ENCODE data around the gene TRAPPC4.
"Not testable (repeated sequence)": the region's sequence is repeated elsewhere in the genome, so short reads cannot be mapped to it uniquely, and the experiment has no call there.

The TRAPPC4 gene

GRCh38 chr11:119012629-119013170 lies 5.9 kb upstream of the TRAPPC4 start:
- no peak for DNase-seq (ENCODE audit: low read depth in 4 of 4, low spot score in 1 of 4)

- no peak for DNase-seq (ENCODE audit: low read depth in 4 of 4, low spot score in 1 of 4)
Observed at GRCh38 chr11:119014209-119014924, 4.2 kb upstream of the TRAPPC4 start.

- no peak for DNase-seq (ENCODE audit: low read depth in 4 of 4, low spot score in 1 of 4)
Observed at GRCh38 chr11:119015054-119015611, 3.4 kb upstream of the TRAPPC4 start.

GRCh38 chr11:119016216-119017009 lies 2.2 kb upstream of the TRAPPC4 start:
- DNase-seq (ENCODE audit: low read depth in 4 of 4, low spot score in 1 of 4): no peak

GRCh38 chr11:119017377-119017776 lies 1.2 kb upstream of the TRAPPC4 start:
- DNase-seq (ENCODE audit: low read depth in 4 of 4, low spot score in 1 of 4): not testable (repeated sequence)

GRCh38 chr11:119019996-119020395 lies 1.4 kb downstream of the TRAPPC4 start:
- DNase-seq (ENCODE audit: low read depth in 4 of 4, low spot score in 1 of 4): no peak

GRCh38 chr11:119021631-119022030 lies 3.1 kb downstream of the TRAPPC4 start:
- DNase-seq (ENCODE audit: low read depth in 4 of 4, low spot score in 1 of 4): no peak

GRCh38 chr11:119023741-119024140 lies 5.2 kb downstream of the TRAPPC4 start:
- DNase-seq (ENCODE audit: low read depth in 4 of 4, low spot score in 1 of 4): no peak

GRCh38 chr11:119024430-119025098 lies 6.0 kb downstream of the TRAPPC4 start:
- DNase-seq (ENCODE audit: low read depth in 4 of 4, low spot score in 1 of 4): no peak

- no peak for DNase-seq (ENCODE audit: low read depth in 4 of 4, low spot score in 1 of 4)
Observed at GRCh38 chr11:119025099-119025473, 6.5 kb downstream of the TRAPPC4 start.

- no peak for DNase-seq (ENCODE audit: low read depth in 4 of 4, low spot score in 1 of 4)
Observed at GRCh38 chr11:119025541-119025940, 7.0 kb downstream of the TRAPPC4 start.

- no peak for DNase-seq (ENCODE audit: low read depth in 4 of 4, low spot score in 1 of 4)
Observed at GRCh38 chr11:119025978-119026766, 7.6 kb downstream of the TRAPPC4 start.

GRCh38 chr11:119026970-119027369 lies 8.4 kb downstream of the TRAPPC4 start:
- no peak for DNase-seq (ENCODE audit: low read depth in 4 of 4, low spot score in 1 of 4)

GRCh38 chr11:119027561-119028345 lies 9.2 kb downstream of the TRAPPC4 start:
- DNase-seq (ENCODE audit: low read depth in 4 of 4, low spot score in 1 of 4): no peak

- DNase-seq (ENCODE audit: low read depth in 4 of 4, low spot score in 1 of 4): no peak
Observed at GRCh38 chr11:119028346-119029068, 9.9 kb downstream of the TRAPPC4 start.

- DNase-seq (ENCODE audit: low read depth in 4 of 4, low spot score in 1 of 4): no peak
Observed at GRCh38 chr11:119029069-119029339, 10.4 kb downstream of the TRAPPC4 start.

GRCh38 chr11:119029340-119030028 lies 10.9 kb downstream of the TRAPPC4 start:
- DNase-seq (ENCODE audit: low read depth in 4 of 4, low spot score in 1 of 4): peak in 1 of 4 experiments; percentile 38

- DNase-seq (ENCODE audit: low read depth in 4 of 4, low spot score in 1 of 4): no peak
Observed at GRCh38 chr11:119030029-119030328, 11.4 kb downstream of the TRAPPC4 start.
